NCI-H1092 treated with DMSO at 0.1 percent for 48 hours (cell line): ENCODE data around the gene HFM1.
"Not testable (repeated sequence)": the region's sequence is repeated elsewhere in the genome, so short reads cannot be mapped to it uniquely, and the experiment has no call there.

Experiments used
- DNase-seq: peaks from one replicate; lab custom pipeline; 2025; lab: John Stamatoyannopoulos, UW

HFM1 gene

DNA sequence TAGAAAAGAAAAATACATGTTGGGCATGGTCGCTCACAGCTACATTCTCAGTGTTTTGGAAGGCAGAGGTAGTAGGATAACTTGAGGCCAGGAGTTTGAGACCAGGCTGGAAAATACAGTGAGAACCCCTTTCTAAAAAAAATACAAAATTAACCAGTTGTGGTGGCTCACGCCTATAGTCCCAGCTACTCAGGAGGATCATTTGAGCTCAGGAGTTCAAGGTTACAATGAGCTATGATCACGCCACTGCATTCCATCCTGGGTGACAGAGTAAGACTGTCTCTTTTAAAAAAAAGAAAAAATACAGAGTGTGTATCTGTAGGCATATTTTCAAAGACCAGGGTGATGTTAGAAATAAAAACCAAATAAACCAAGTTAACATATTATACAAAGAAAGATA is 57.8 kb downstream of the HFM1 start:
- DNase-seq, result no peak

- DNase-seq, result no peak
Measured at GRCh38 chr1:91345395-91346005, 59.1 kb downstream of the HFM1 start.

DNA sequence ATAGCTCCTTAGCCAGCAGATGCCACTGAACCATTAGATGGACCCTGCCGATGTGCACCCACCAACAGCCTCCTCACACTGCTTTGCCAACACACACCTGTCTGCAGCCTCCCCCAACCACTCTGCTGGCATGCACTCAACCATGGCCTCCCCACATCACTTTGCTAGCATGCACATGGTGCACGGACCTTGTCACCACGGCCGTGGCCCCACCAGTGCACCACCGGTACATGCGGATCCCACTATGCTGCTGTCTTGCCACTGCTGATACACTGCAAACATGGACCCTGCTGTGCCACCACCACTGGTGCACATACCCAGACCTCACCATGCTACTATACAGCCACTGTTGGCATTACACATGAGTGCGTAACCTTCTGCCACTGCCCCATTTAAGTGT is 66.1 kb downstream of the HFM1 start:
- DNase-seq, result no peak

DNA sequence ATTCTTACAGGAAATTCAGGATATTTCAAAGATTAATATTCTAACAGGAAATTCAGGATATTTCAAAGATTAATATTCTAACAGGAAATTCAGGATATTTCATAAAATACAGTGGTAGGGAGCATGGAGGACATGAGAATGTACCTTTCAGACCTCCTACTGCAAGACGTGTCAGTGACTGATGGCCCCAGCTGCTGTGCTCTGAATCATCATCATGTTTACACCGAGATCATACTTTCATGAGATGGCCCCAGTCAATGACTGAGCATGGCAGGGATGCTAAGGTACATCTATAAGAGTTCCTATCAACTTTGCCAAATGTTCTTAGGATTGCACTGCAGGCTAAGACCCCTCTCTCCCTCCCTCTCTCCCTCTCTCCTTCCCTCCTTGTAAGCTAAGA is 69.0 kb downstream of the HFM1 start:
- no peak for DNase-seq

GRCh38 chr1:91334856-91335255 is 69.8 kb downstream of the HFM1 start:
- DNase-seq, result no peak

GRCh38 chr1:91325456-91325855 is 79.2 kb downstream of the HFM1 start:
- no peak for DNase-seq

GRCh38 chr1:91314643-91315042 is 90.0 kb downstream of the HFM1 start:
- DNase-seq, result no peak

DNA sequence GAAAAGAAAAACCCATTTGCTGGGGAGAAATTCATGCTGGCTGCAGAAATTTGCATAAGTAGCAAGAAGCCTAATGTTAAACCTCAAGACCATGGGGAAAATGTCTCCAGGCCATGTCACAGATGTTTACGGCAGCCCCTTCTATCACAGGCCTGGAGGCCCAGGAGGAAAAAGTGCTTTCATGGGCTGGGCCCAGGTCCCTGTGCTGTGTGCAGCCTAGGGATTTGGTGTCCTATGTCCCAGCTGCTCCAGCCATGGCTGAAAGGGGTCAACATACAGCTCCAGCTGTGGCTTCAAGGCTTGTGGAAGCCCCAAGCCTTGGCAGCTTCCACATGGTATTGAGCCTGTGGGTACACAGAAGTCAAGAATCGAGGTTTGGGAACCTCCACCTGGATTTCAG is 93.0 kb downstream of the HFM1 start:
- DNase-seq, result no peak

DNA sequence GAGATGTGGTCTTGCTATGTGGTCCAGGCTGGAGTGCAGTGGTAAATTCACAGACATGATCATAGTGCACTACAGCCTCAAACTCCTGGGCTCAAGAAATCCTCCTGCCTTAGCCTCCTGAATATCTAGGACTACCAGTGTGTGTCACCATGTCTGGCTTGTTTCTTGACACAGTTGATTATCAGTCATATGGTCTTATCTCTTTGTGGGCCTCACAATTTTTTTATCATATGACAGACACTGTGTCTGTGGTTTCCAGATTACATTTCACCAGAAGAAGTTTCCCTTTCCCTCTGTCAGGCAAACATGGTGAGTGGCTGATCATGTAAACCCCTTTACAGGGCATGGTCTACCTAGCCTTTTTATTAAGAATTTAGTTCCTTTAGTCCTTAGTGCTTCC is 96.1 kb downstream of the HFM1 start:
- DNase-seq, result no peak

DNA sequence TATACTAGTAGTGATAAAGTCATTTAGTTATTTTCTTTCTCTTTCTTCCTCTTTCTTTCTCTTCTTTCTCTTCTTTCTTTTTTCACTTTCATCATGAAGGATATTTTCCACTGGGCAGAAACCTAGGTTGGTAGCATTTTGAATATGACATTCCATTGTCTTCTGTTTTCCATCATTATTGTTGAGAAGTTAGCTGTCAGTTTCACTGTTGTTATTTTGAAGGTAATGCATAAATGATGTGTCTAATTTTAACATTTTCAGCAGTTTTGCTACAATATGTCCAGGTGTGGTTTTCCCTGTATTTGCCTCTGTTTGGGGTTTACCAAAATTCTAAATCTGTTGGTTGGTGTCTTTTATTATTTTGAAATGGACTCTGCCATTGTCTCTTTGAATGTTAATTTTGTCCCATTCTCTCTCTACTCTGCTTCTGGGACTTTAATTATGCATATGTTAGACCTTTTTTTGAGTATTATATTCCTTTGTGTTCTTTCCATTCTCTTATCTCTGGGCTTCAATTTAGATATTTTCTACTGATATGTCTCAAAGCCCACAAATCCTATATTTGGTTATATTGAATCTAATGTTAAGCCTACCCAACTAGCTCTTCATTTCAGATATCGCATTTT is 96.7 kb downstream of the HFM1 start:
- DNase-seq, result no peak

- DNase-seq, result no peak
Measured at GRCh38 chr1:91303165-91303564, 101.5 kb downstream of the HFM1 start.

GRCh38 chr1:91288843-91289553 is 115.6 kb downstream of the HFM1 start:
- not testable (repeated sequence) for DNase-seq

- not testable (repeated sequence) for DNase-seq
Measured at GRCh38 chr1:91286962-91287317, 117.7 kb downstream of the HFM1 start.

- not testable (repeated sequence) for DNase-seq
Measured at GRCh38 chr1:91286259-91286961, 118.2 kb downstream of the HFM1 start.

DNA sequence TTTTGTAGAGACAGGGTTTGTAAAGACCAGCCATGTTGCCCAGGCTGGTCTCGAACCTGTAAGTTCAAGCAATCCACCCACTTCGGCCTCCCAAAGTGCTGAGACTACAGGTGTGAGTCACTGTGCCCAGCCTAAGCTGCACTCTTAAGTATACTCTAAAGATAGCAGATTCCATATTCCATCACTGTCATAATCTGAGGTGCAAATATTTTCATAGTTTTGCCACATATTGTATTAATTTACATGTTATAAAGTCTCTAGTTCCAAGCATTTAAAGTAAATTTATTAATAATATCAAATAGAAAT is 121.3 kb downstream of the HFM1 start:
- DNase-seq, result no peak

GRCh38 chr1:91282695-91283420 is 121.8 kb downstream of the HFM1 start:
- peak; percentile 52 for DNase-seq

DNA sequence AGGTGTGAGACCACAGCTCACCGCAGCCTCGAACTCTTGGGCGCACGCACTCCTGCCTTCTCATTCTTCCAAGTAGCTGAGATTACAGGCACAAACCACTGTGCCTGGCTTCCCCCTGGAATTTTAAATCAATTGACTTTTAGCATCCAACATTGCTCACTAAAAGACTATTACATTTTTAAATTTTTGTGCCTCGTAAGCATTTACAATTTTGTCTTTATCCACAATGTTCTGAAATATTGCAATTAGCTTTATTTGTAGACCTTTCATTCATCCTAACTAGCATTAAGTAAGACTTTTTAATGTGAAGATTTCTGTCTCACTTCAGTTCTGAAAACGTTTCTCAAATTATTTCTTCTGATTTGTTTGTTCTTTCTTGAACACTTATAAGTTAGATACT is 122.9 kb downstream of the HFM1 start:
- DNase-seq, result no peak

DNA sequence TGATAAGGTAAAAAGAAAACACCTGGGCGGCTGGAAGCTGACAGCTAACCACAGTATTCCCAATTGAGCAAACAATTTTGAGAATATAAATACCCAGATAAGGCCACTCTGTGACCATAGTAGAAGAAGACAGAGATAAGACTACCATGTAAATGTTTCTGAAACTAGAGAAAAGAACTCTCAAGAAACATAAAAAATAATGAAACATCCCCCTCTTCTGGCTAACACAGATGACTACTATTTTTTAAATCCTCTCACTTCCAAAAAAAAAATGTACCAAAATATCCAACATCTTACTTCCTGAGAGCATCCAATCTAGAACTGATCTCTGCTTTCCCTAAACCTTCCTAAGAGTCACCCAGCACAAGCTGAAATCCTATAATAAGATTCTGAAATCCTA is 125.9 kb downstream of the HFM1 start:
- DNase-seq, result peak; percentile 3

DNA sequence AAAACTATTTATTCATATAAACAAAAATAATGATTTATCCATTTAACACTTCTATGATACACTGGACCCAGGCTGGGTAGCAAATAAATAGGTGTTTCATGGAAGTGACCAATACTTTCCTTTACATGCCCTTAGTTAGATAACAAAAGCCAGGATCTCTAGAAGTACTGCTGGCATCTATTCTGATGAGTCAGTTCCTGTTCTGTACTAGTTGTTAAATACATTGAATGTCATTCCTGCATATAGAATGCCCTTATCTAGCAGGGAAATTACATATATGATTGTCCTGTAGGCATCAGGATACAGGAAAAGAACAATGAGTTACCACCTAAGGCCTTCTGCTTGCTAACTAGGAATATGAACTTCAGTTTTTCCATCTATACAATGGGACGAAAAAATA is 130.8 kb downstream of the HFM1 start:
- DNase-seq, result no peak

DNA sequence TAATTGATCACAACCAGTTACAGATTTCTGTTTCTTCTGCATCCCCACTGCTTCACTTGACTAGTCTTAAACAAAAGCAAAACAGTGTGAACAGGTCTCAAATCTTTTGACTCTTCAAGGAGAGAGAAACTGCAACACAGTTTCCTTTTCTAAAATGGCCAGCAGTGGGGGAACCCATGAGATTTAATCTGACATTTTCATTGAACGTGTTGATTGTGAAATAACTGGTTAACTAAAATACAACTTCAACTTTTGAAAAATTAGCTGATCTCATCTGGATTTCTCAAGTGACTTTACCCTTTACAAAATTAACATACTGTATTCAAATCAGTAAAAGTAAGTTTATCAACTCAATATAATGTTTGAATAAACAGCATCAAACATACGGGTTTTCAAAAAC is 143.0 kb downstream of the HFM1 start:
- DNase-seq, result no peak

DNA sequence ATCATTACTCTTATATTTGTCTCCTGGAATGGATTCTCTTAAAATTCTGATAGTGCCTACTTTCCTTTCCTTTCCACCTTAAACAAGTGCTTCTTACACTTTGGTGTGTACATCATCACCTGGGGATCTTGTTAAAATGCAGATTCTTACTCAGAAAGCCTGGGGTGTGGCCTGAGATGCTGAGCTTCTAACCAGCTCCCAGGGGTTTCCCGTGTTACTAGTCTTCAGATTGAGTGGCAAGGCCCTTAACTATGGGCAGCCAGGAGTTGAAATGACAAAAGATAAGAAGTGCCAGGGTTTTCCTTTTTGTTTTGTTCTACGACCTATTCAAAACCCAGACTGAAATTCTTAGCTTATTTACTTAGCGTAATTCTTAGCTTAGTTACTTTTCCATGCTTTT is 159.2 kb downstream of the HFM1 start:
- no peak for DNase-seq

GRCh38 chr1:91244737-91245136 is 159.9 kb downstream of the HFM1 start:
- no peak for DNase-seq

- DNase-seq, result no peak
Measured at GRCh38 chr1:91243171-91243570, 161.5 kb downstream of the HFM1 start.
